SK-N-SH (cell line): Measurements from ENCODE around the gene ZFYVE9. TPM values are rescaled to one million over a fixed set of nuclear protein-coding genes. Genes with fewer than 3 reads are reported as not detected.

ENCODE experiments used
- CTCF ChIA-PET: fragments of 300-600, 350-600 bp; formaldehyde crosslinking; extraction: SDS; loops from one replicate; lab custom pipeline; 2021; lab: Yijun Ruan, JAX
- POLR2A ChIA-PET: fragments of 350-600 bp; sonication (Branson Sonifier 250); formaldehyde crosslinking; extraction: SDS; loops from one replicate; lab custom pipeline; 2020; ENCODE audit warnings: antibody characterized with exemption, inconsistent platforms; lab: Yijun Ruan, JAX
- DNase-seq: peaks from one replicate; pipeline ENCODE4 v3.0.0; 2012
- H2AFZ ChIP-seq: fragments of 200-600 bp; sonication (generic); 2 replicates; pipeline ENCODE4 v1.8.1; 2016; ENCODE audit warnings: antibody characterized with exemption, mild to moderate bottlenecking, low read depth
- H3F3A ChIP-seq: fragments of 200-600 bp; sonication (generic); replicated peaks from 2 replicates; pipeline ENCODE3; 2016; ENCODE audit warnings: antibody characterized with exemption, mild to moderate bottlenecking; ENCODE audit not compliant: insufficient read depth
- H3K27ac ChIP-seq, 2 experiments: fragments of 200-500 bp in 1 of 2; fragments of 200-600 bp in 1 of 2; sonication (Bioruptor generic) in 1 of 2; sonication (generic), shearing (Covaris generic) in 1 of 2; 2 replicates each; pipeline versions ENCODE4 v1.5.1 to v1.6.1; 2014 to 2016; ENCODE audit warnings: low read depth in 2 of 2, inconsistent platforms in 1 of 2, low read length in 1 of 2, mild to moderate bottlenecking in 1 of 2, mixed read lengths in 1 of 2
- H3K27me3 ChIP-seq: fragments of 200-600 bp; sonication (generic), shearing (Covaris generic); 2 replicates; pipeline ENCODE4 v1.6.1; 2016; ENCODE audit warnings: mixed run types; ENCODE audit not compliant: insufficient read depth
- H3K36me3 ChIP-seq, 2 experiments: fragments of 200-500 bp in 1 of 2; fragments of 200-600 bp in 1 of 2; sonication (Bioruptor generic) in 1 of 2; sonication (generic) in 1 of 2; replicated peaks in 1 of 2; 2 replicates each; pipeline versions ENCODE3 to v1.5.1; 2014 to 2016; ENCODE audit warnings: low read length in 1 of 2, mild to moderate bottlenecking in 1 of 2; ENCODE audit not compliant: insufficient read depth in 2 of 2, control insufficient read depth in 1 of 2
- H3K4me1 ChIP-seq, 2 experiments: fragments of 200-500 bp in 1 of 2; fragments of 200-600 bp in 1 of 2; sonication (Bioruptor generic) in 1 of 2; sonication (generic), shearing (Covaris generic) in 1 of 2; 2 replicates each; pipeline versions ENCODE4 v1.5.1 to v1.6.1; 2014 to 2016; ENCODE audit warnings: low read depth in 1 of 2, low read length in 1 of 2, mixed run types in 1 of 2; ENCODE audit not compliant: insufficient read depth in 2 of 2, control insufficient read depth in 1 of 2
- H3K4me2 ChIP-seq: fragments of 200-600 bp; sonication (generic), shearing (Covaris generic); 2 replicates; pipeline ENCODE4 v1.6.1; 2017; ENCODE audit warnings: mixed run types
- H3K4me3 ChIP-seq, 2 experiments: fragments of 200-500 bp in 1 of 2; fragments of 200-600 bp in 1 of 2; sonication (Bioruptor generic) in 1 of 2; sonication (generic), shearing (Covaris generic) in 1 of 2; 2 replicates each; pipeline versions ENCODE4 v1.5.1 to v1.8.1; 2014 to 2016; ENCODE audit warnings: low read depth in 2 of 2, inconsistent platforms in 1 of 2, low read length in 1 of 2, mild to moderate bottlenecking in 1 of 2, mixed read lengths in 1 of 2, moderate library complexity in 1 of 2
- H3K79me2 ChIP-seq: fragments of 200-600 bp; sonication (generic); 2 replicates; pipeline ENCODE4 v1.8.1; 2017; ENCODE audit warnings: mild to moderate bottlenecking; ENCODE audit not compliant: insufficient read depth
- H3K9ac ChIP-seq: fragments of 200-600 bp; sonication (generic); 2 replicates; pipeline ENCODE4 v1.6.1; 2017; ENCODE audit warnings: mixed run types
- H3K9me2 ChIP-seq: fragments of 200-600 bp; sonication (generic); 2 replicates; pipeline ENCODE4 v1.6.1; 2017; ENCODE audit warnings: mixed run types
- H3K9me3 ChIP-seq: fragments of 200-600 bp; sonication (generic); 2 replicates; pipeline ENCODE4 v1.6.1; 2017; ENCODE audit warnings: mixed run types, mild to moderate bottlenecking, moderate library complexity
- H4K20me1 ChIP-seq: fragments of 200-600 bp; sonication (generic); 2 replicates; pipeline ENCODE4 v1.6.1; 2017; ENCODE audit warnings: mild to moderate bottlenecking, mixed run types; ENCODE audit not compliant: insufficient read depth
- CTCF ChIP-seq: fragments of 200-600 bp; sonication (generic); IDR thresholded peaks from 2 replicates; pipeline ENCODE4 v1.6.1; 2017; ENCODE audit warnings: antibody characterized with exemption, mild to moderate bottlenecking, moderate library complexity
- EZH2phosphoT487 ChIP-seq: fragments of 200-600 bp; sonication (generic); IDR thresholded peaks from 2 replicates; pipeline ENCODE4 v1.6.1; 2017; ENCODE audit warnings: low read depth, mixed run types, mild to moderate bottlenecking, antibody characterized with exemption, moderate library complexity, borderline replicate concordance
- GATA2 ChIP-seq: sonication (generic); formaldehyde crosslinking; IDR thresholded peaks from 2 replicates; pipeline ENCODE4 v1.5.0; 2020; ENCODE audit warnings: mild to moderate bottlenecking, missing genetic modification reagents
- IRF3 ChIP-seq: fragments of 150-350 bp; IDR thresholded peaks from 2 replicates; pipeline ENCODE4 v1.6.1; 2016; ENCODE audit warnings: mild to moderate bottlenecking, low read depth, low read length
- MEF2A ChIP-seq: IDR thresholded peaks from 2 replicates; pipeline ENCODE4 v1.4.0; 2012; ENCODE audit warnings: low read depth, borderline replicate concordance
- REST ChIP-seq: IDR thresholded peaks from 2 replicates; pipeline ENCODE4 v1.6.1; 2012; ENCODE audit warnings: mild to moderate bottlenecking, low read depth, low read length, moderate library complexity
- SMC3 ChIP-seq: IDR thresholded peaks from 2 replicates; pipeline ENCODE4 v1.6.1; 2012; ENCODE audit warnings: low read depth, low read length, improper control_type of control experiment
- TAF1 ChIP-seq: IDR thresholded peaks from 2 replicates; pipeline ENCODE4 v1.6.1; 2012; ENCODE audit warnings: low read depth, mild to moderate bottlenecking, low read length, moderate library complexity, borderline replicate concordance
- WGBS: methylation state at CpG from one replicate; pipeline ENCODE4 v1.1.6; 2017; ENCODE audit warnings: low lambda C conversion rate; 5-methylcytosine and 5-hydroxymethylcytosine counted together
- polyA plus RNA-seq, 3 experiments: library from polyadenylated mRNA; depleted of rRNA; stranded (reverse); fragments of >200 nt; gene quantifications; 2 replicates each; pipeline ENCODE4 v1.2.3, GENCODE V29; 2012
- TF ChIP-seq, protein P1 (sequence below): IDR thresholded peaks from 2 replicates; pipeline ENCODE4; 2012

The ZFYVE9 gene
- polyA plus RNA-seq, 1 of the 3 experiments (the other 2 are of a cell fraction) = 4.1 TPM

- H3F3A ChIP-seq = peaks cover 3% of the 10 kb centered on the region
- no peak overlapping the region for H2AFZ ChIP-seq
- ChIA-PET POLR2A (no interaction called here), CTCF (no interaction called here)
- no peak overlapping the region for H3K27ac ChIP-seq
- H3K4me2 ChIP-seq = no peak overlapping the region; the same call in 1 of the 2 replicates
- no peak overlapping the region for H3K4me3 ChIP-seq
- no peak overlapping the region for H3K9ac ChIP-seq
- WGBS = 71% methylated on average over 2 of the region's 2 CpGs
- no peak for DNase-seq
- peaks cover 3% of the 10 kb centered on the region; the same call in 1 of the 2 replicates for H3K79me2 ChIP-seq
- H3K9me2 ChIP-seq = no peaks in the 10 kb centered on the region
- TF ChIP-seq REST (no peak), EZH2phosphoT487 (no peak), MEF2A (no peak), CTCF (no peak), GATA2 (CRISPR knock-in tag) (no peak), TAF1 (no peak), IRF3 (no peak), SMC3 (no peak)
- TF ChIP-seq, protein P1, sequence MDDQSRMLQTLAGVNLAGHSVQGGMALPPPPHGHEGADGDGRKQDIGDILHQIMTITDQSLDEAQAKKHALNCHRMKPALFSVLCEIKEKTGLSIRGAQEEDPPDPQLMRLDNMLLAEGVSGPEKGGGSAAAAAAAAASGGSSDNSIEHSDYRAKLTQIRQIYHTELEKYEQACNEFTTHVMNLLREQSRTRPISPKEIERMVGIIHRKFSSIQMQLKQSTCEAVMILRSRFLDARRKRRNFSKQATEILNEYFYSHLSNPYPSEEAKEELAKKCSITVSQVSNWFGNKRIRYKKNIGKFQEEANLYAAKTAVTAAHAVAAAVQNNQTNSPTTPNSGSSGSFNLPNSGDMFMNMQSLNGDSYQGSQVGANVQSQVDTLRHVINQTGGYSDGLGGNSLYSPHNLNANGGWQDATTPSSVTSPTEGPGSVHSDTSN = no peak
- H3K27me3 ChIP-seq = no peaks in the 10 kb centered on the region
- H3K4me1 ChIP-seq = peaks cover 0 to 11% of the 10 kb centered on the region in 2 experiments; a peak in 1 of 4 replicates
- no peaks in the 10 kb centered on the region for H4K20me1 ChIP-seq
- H3K36me3 ChIP-seq = no peaks in the 10 kb centered on the region
- H3K9me3 ChIP-seq = no peaks in the 10 kb centered on the region
Observed at GRCh38 chr1:52191395-52191965, 49.6 kb downstream of the ZFYVE9 start.
